ENCODE data around the gene ARRDC3. TPM values are rescaled to one million over a fixed set of nuclear protein-coding genes. Genes with fewer than 3 reads are reported as not detected.
A peak's percentile ranks its signal among the peaks of the same experiment; 100 is the strongest.

The ARRDC3 gene
- total RNA-seq, 1 experiment from 2014 or later = 34.5 TPM

- ChIA-PET CTCF (no interaction called here), POLR2A (interaction anchor here (1.9 kb wide), 1 partner anchor 162 kb away, joined by 40 read pairs; no protein-coding TSS in a partner anchor)
- Histone ChIP-seq H3K4me1 (peaks cover 11% of the 10 kb centered on the region), H3K4me3 (ENCODE audit: low read depth, low read length) (peak overlapping the region; percentile 65), H3K36me3 (ENCODE audit: control insufficient read depth, insufficient read depth, low read length) (no peaks in the 10 kb centered on the region), H3K9me3 (no peaks in the 10 kb centered on the region), H3K27me3 (replicated peaks; ENCODE audit: control insufficient read depth, insufficient read depth, low read length) (no peaks in the 10 kb centered on the region)
- H3K4me3 Mint-ChIP-seq (ENCODE audit: unreplicated experiment) = peak overlapping the region; percentile 88
- no peaks in the 10 kb centered on the region for H3K27me3 Mint-ChIP-seq (ENCODE audit: insufficient read depth, unreplicated experiment)
- peaks cover 6% of the 10 kb centered on the region for H3K4me1 Mint-ChIP-seq (ENCODE audit: low read depth, unreplicated experiment)
- intact Hi-C loops (cut with micrococcal nuclease; ENCODE audit: unreplicated experiment) = no loop called here
- BruUV-seq (replicated peaks) = no TSS peak
- TF ChIP-seq CTCF (IDR thresholded peaks at IDR 0.05; ENCODE audit: insufficient read depth in 1 of 2, low read depth in 1 of 2, low read length in 1 of 2, severe bottlenecking in 1 of 2, unreplicated experiment in 1 of 2) = no peak
- peak overlapping the region; percentile 94 for H3K27ac Mint-ChIP-seq (ENCODE audit: unreplicated experiment)
- peak; percentile 69 to 74 for DNase-seq
- H3K9me3 Mint-ChIP-seq (ENCODE audit: unreplicated experiment) = no peaks in the 10 kb centered on the region
- H3K36me3 Mint-ChIP-seq (ENCODE audit: insufficient read depth, unreplicated experiment) = peaks cover 59% of the 10 kb centered on the region
These were observed 1.2 kb downstream of the ARRDC3 start for GRCh38 chr5:91381774-91382359.

GRCh38 chr5:91381239-91381773 lies 1.8 kb downstream of the ARRDC3 start:
- H3K27ac Mint-ChIP-seq (ENCODE audit: unreplicated experiment) = peak overlapping the region; percentile 94
- H3K27me3 Mint-ChIP-seq (ENCODE audit: insufficient read depth, unreplicated experiment) = no peaks in the 10 kb centered on the region
- peaks cover 60% of the 10 kb centered on the region for H3K36me3 Mint-ChIP-seq (ENCODE audit: insufficient read depth, unreplicated experiment)
- POLR2A ChIA-PET = interaction anchor here (0.6 to 1.4 kb wide), 15 partner anchors 8 to 1037 kb away, joined by 3 to 32 read pairs (median 4); no protein-coding TSS in a partner anchor
- intact Hi-C loops (cut with micrococcal nuclease; ENCODE audit: unreplicated experiment) = no loop called here
- CTCF ChIA-PET = interaction anchor here (0.6 to 1.7 kb wide), 7 partner anchors 38 to 452 kb away, joined by 3 to 10 read pairs (median 6); no protein-coding TSS in a partner anchor
- DNase-seq = no peak
- H3K4me1 Mint-ChIP-seq (ENCODE audit: low read depth, unreplicated experiment) = peaks cover 6% of the 10 kb centered on the region
- Histone ChIP-seq H3K36me3 (ENCODE audit: control insufficient read depth, insufficient read depth, low read length) (no peaks in the 10 kb centered on the region), H3K4me3 (ENCODE audit: low read depth, low read length) (peak overlapping the region; percentile 65), H3K9me3 (no peaks in the 10 kb centered on the region), H3K4me1 (peaks cover 11% of the 10 kb centered on the region), H3K27me3 (replicated peaks; ENCODE audit: control insufficient read depth, insufficient read depth, low read length) (no peaks in the 10 kb centered on the region)
- BruUV-seq (replicated peaks) = TSS peak; percentile 67
- TF ChIP-seq CTCF (IDR thresholded peaks at IDR 0.05; ENCODE audit: insufficient read depth in 1 of 2, low read depth in 1 of 2, low read length in 1 of 2, severe bottlenecking in 1 of 2, unreplicated experiment in 1 of 2) = no peak
- H3K4me3 Mint-ChIP-seq (ENCODE audit: unreplicated experiment) = peak overlapping the region; percentile 88
- no peaks in the 10 kb centered on the region for H3K9me3 Mint-ChIP-seq (ENCODE audit: unreplicated experiment)

- POLR2A ChIA-PET = interaction anchor here (0.5 to 1.4 kb wide), 17 partner anchors 8 to 1036 kb away, joined by 3 to 32 read pairs (median 4); no protein-coding TSS in a partner anchor
- no peaks in the 10 kb centered on the region for H3K27me3 Mint-ChIP-seq (ENCODE audit: insufficient read depth, unreplicated experiment)
- BruUV-seq (replicated peaks) = no TSS peak
- no peaks in the 10 kb centered on the region for H3K27me3 ChIP-seq (replicated peaks; ENCODE audit: control insufficient read depth, insufficient read depth, low read length)
- H3K4me3 Mint-ChIP-seq (ENCODE audit: unreplicated experiment) = peak overlapping the region; percentile 88
- H3K4me3 ChIP-seq (ENCODE audit: low read depth, low read length) = peak overlapping the region; percentile 65
- H3K36me3 Mint-ChIP-seq (ENCODE audit: insufficient read depth, unreplicated experiment) = peaks cover 66% of the 10 kb centered on the region
- peak; percentile 97 to 98 for DNase-seq
- intact Hi-C loops (cut with micrococcal nuclease; ENCODE audit: unreplicated experiment) = no loop called here
- H3K27ac Mint-ChIP-seq (ENCODE audit: unreplicated experiment) = peak overlapping the region; percentile 94
- peaks cover 11% of the 10 kb centered on the region for H3K4me1 ChIP-seq
- no peaks in the 10 kb centered on the region for H3K9me3 Mint-ChIP-seq (ENCODE audit: unreplicated experiment)
- peaks cover 6% of the 10 kb centered on the region for H3K4me1 Mint-ChIP-seq (ENCODE audit: low read depth, unreplicated experiment)
- TF ChIP-seq CTCF (IDR thresholded peaks at IDR 0.05; ENCODE audit: insufficient read depth in 1 of 2, low read depth in 1 of 2, low read length in 1 of 2, severe bottlenecking in 1 of 2, unreplicated experiment in 1 of 2) = no peak
- CTCF ChIA-PET = interaction anchor here (0.6 to 1.7 kb wide), 8 partner anchors 39 to 451 kb away, joined by 3 to 10 read pairs (median 5); no protein-coding TSS in a partner anchor
- H3K36me3 ChIP-seq (ENCODE audit: control insufficient read depth, insufficient read depth, low read length) = no peaks in the 10 kb centered on the region
- H3K9me3 ChIP-seq = no peaks in the 10 kb centered on the region
These were observed 2.5 kb downstream of the ARRDC3 start for GRCh38 chr5:91380491-91381238.

Data from Caco-2 (cell line).